Purkinje cell (primary cell): Measurements from ENCODE around the gene ZNF737. TPM values are rescaled to one million over a fixed set of nuclear protein-coding genes. Genes with fewer than 3 reads are reported as not detected.

Source experiments
- polyA plus RNA-seq: library from polyadenylated mRNA; unstranded; fragments of >200 nt; fragmentation: Nextera tagmentation; gene quantifications from 2 replicates; pipeline ENCODE4 v1.2.1, GENCODE V29; 2014

ZNF737 gene
- polyA plus RNA-seq, result 5.4 and 6.3 TPM in 2 replicates

GRCh38 chr19:20565321-20566018, at the start of gene ZNF737:
Gene ZNF737, minus strand, starts transcription at chr19:20565781. Its CDS starts 141 bp downstream, at chr19:20565640.

Other genes with a start within 250 kb of the ZNF737 start
- 15.2 and 46.7 TPM in 2 replicates for gene ZNF626, start 95.8 kb upstream of the ZNF737 start, polyA plus RNA-seq
- 2.1 and 2.8 TPM in 2 replicates for gene ZNF66, start 210.5 kb upstream of the ZNF737 start, polyA plus RNA-seq